Colonic mucosa (tissue), 4 donors: ENCODE results near the gene CLDN15. TPM values are rescaled to one million over a fixed set of nuclear protein-coding genes. Genes with fewer than 3 reads are reported as not detected.
"Not testable (repeated sequence)": the region's sequence is repeated elsewhere in the genome, so short reads cannot be mapped to it uniquely, and the experiment has no call there.

Experiments
- DNase-seq: peaks from one replicate; pipeline ENCODE4 v3.0.0-alpha.2; 2020
- H3K27ac ChIP-seq: fragments of 200-600 bp; one replicate; pipeline ENCODE4 v1.8.0; 2021
- H3K27me3 ChIP-seq: fragments of 200-600 bp; one replicate; pipeline ENCODE4 v1.8.0; 2021
- H3K36me3 ChIP-seq: fragments of 200-600 bp; one replicate; pipeline ENCODE4 v1.8.0; 2021
- H3K4me1 ChIP-seq: fragments of 200-600 bp; one replicate; pipeline ENCODE4 v1.8.0; 2021; ENCODE audit warnings: mild to moderate bottlenecking
- H3K4me3 ChIP-seq: fragments of 200-600 bp; one replicate; pipeline ENCODE4 v1.8.0; 2021
- H3K9ac ChIP-seq, 2 donors: one replicate each; pipeline ENCODE4 v1.7.0; 2013; ENCODE audit warnings: control low read depth in 2 of 2, low read depth in 2 of 2, low read length in 2 of 2
- H3K9me3 ChIP-seq: fragments of 200-600 bp; one replicate; pipeline ENCODE4 v1.8.0; 2021
- CTCF ChIP-seq: fragments of 200-600 bp; IDR thresholded peaks from one replicate; pipeline ENCODE4 v1.8.0; 2022; ENCODE audit warnings: antibody characterized with exemption, mild to moderate bottlenecking
- intact Hi-C: fragments of 100-400 bp; cut with DNase I; formaldehyde crosslinking; loops from one replicate; pipeline ENCODE4 v1.14.1; 2022
- total RNA-seq, 2 donors: library from RNA; stranded (reverse); fragmentation: NEBNext Ultra II Directional in 1 of 2; extraction: Animal tissue kit (Norgen Biotek cat#: 25700) in 1 of 2; gene quantifications; one replicate each; pipeline ENCODE4 v1.2.1, GENCODE V29; 2021
- donor health status: healthy.
- donor health status: DM: no; HTN: no; CAD: no.
- donor health status: DM: no; HTN: no; CAD: no.

The CLDN15 gene
- total RNA-seq, 2 donors from 2014 or later = 32.2 to 49.5 TPM

GRCh38 chr7:101277155-101277554, 39.6 kb upstream of the CLDN15 start:
- no peak for DNase-seq
- Histone ChIP-seq H3K27ac (no peak overlapping the region), H3K4me1 (no peaks in the 10 kb centered on the region), H3K27me3 (no peaks in the 10 kb centered on the region), H3K36me3 (no peaks in the 10 kb centered on the region), H3K4me3 (no peak overlapping the region), H3K9ac (no peak overlapping the region), H3K9me3 (no peaks in the 10 kb centered on the region)
- intact Hi-C loops = no loop called here
- no peak for TF ChIP-seq CTCF

- no peak for DNase-seq
- no peaks in the 10 kb centered on the region for H3K4me1 ChIP-seq
- intact Hi-C loops = no loop called here
- no peaks in the 10 kb centered on the region for H3K9me3 ChIP-seq
- no peak overlapping the region for H3K9ac ChIP-seq
- H3K27me3 ChIP-seq = no peaks in the 10 kb centered on the region
- no peak overlapping the region for H3K4me3 ChIP-seq
- no peak for TF ChIP-seq CTCF
- H3K27ac ChIP-seq = no peak overlapping the region
- H3K36me3 ChIP-seq = no peaks in the 10 kb centered on the region
Observed at GRCh38 chr7:101273206-101273605, 35.6 kb upstream of the CLDN15 start.

GRCh38 chr7:101271021-101271420, 33.4 kb upstream of the CLDN15 start:
- Histone ChIP-seq H3K4me1 (no peaks in the 10 kb centered on the region), H3K36me3 (no peaks in the 10 kb centered on the region), H3K27ac (no peak overlapping the region), H3K27me3 (no peaks in the 10 kb centered on the region), H3K9ac (no peak overlapping the region), H3K4me3 (no peak overlapping the region), H3K9me3 (no peaks in the 10 kb centered on the region)
- no peak for TF ChIP-seq CTCF
- no peak for DNase-seq
- intact Hi-C loops = no loop called here

- no peak for TF ChIP-seq CTCF
- DNase-seq = no peak
- Histone ChIP-seq H3K9ac (no peak overlapping the region), H3K4me1 (no peaks in the 10 kb centered on the region), H3K4me3 (no peak overlapping the region), H3K36me3 (no peaks in the 10 kb centered on the region), H3K9me3 (no peaks in the 10 kb centered on the region), H3K27me3 (no peaks in the 10 kb centered on the region), H3K27ac (no peak overlapping the region)
- intact Hi-C loops = no loop called here
Observed at GRCh38 chr7:101269664-101270063, 32.1 kb upstream of the CLDN15 start.

GRCh38 chr7:101265622-101266516, 28.3 kb upstream of the CLDN15 start:
- Histone ChIP-seq H3K9ac (no peak overlapping the region), H3K36me3 (no peaks in the 10 kb centered on the region), H3K27ac (no peak overlapping the region), H3K9me3 (no peaks in the 10 kb centered on the region), H3K4me3 (no peak overlapping the region), H3K4me1 (no peaks in the 10 kb centered on the region), H3K27me3 (no peaks in the 10 kb centered on the region)
- intact Hi-C loops = no loop called here
- no peak for TF ChIP-seq CTCF
- no peak for DNase-seq

GRCh38 chr7:101264102-101264706, 26.6 kb upstream of the CLDN15 start:
- H3K9me3 ChIP-seq, H3K4me3 ChIP-seq, H3K27me3 ChIP-seq, H3K36me3 ChIP-seq, H3K9ac ChIP-seq, H3K27ac ChIP-seq, H3K4me1 ChIP-seq, DNase-seq, intact Hi-C loops: not testable (repeated sequence)
